ENCODE measurements around the gene XYLB. TPM values are rescaled to one million over a fixed set of nuclear protein-coding genes. Genes with fewer than 3 reads are reported as not detected.

The XYLB gene
- total RNA-seq, 6 donors from 2014 or later = 1.3 to 7.3 (median 4.6) TPM

GRCh38 chr3:38374221-38374620 is 27.6 kb downstream of the XYLB start:
- TF ChIP-seq POLR2A (IDR thresholded peaks at IDR 0.05) (no peak), CTCF (IDR thresholded peaks at IDR 0.05) (no peak), POLR2AphosphoS5 (IDR thresholded peaks at IDR 0.05) (no peak), EP300 (IDR thresholded peaks at IDR 0.05) (no peak)
- H3K9me3 ChIP-seq = no peaks in the 10 kb centered on the region

GRCh38 chr3:38375072-38375471 is 28.5 kb downstream of the XYLB start:
- WGBS, 2 donors = 82 to 92% methylated on average over 6 of the region's 6 CpGs
- no peak for TF ChIP-seq POLR2A (IDR thresholded peaks at IDR 0.05)
- TF ChIP-seq POLR2AphosphoS5 (IDR thresholded peaks at IDR 0.05) = no peak
- TF ChIP-seq CTCF (IDR thresholded peaks at IDR 0.05) = no peak
- TF ChIP-seq EP300 (IDR thresholded peaks at IDR 0.05) = no peak
- H3K9me3 ChIP-seq = no peaks in the 10 kb centered on the region
- no peak overlapping the region for H3K4me3 ChIP-seq
- ATAC-seq (ENCODE audit: low FRiP score in 2 of 2) (no peak), DNase-seq (no peak)
- peaks cover 0 to 19% (median 2%) of the 10 kb centered on the region in 4 donors for H3K36me3 ChIP-seq
- H3K27me3 ChIP-seq = no peaks in the 10 kb centered on the region
- H3K4me1 ChIP-seq = no peaks in the 10 kb centered on the region
- no peak overlapping the region for H3K27ac ChIP-seq

More at GRCh38 chr3:38374221-38374620, 27.6 kb downstream of the XYLB start:
- ATAC-seq (ENCODE audit: low FRiP score in 2 of 2) (no peak), DNase-seq (peak in 1 of 2 donors; percentile 39)
- WGBS, 2 donors = 77 to 93% methylated on average over 9 of the region's 9 CpGs
- no peaks in the 10 kb centered on the region for H3K4me1 ChIP-seq
- no peaks in the 10 kb centered on the region for H3K27me3 ChIP-seq
- H3K27ac ChIP-seq = no peak overlapping the region
- peaks cover 0 to 11% (median 2%) of the 10 kb centered on the region in 4 donors for H3K36me3 ChIP-seq
- no peak overlapping the region for H3K4me3 ChIP-seq

- Histone ChIP-seq H3K27me3 (no peaks in the 10 kb centered on the region), H3K36me3 (peaks cover 0 to 22% (median 2%) of the 10 kb centered on the region in 4 donors), H3K27ac (no peak overlapping the region), H3K4me1 (no peaks in the 10 kb centered on the region), H3K4me3 (no peak overlapping the region), H3K9me3 (no peaks in the 10 kb centered on the region)
- TF ChIP-seq CTCF (IDR thresholded peaks at IDR 0.05) (no peak), POLR2A (IDR thresholded peaks at IDR 0.05) (no peak), POLR2AphosphoS5 (IDR thresholded peaks at IDR 0.05) (no peak), EP300 (IDR thresholded peaks at IDR 0.05) (no peak)
- ATAC-seq (ENCODE audit: low FRiP score in 2 of 2) (peak in 1 of 2 donors; percentile 15), DNase-seq (no peak)
- WGBS, 2 donors = 90 to 91% methylated on average over 3 to 8 of the region's 8 CpGs
Measured at GRCh38 chr3:38375488-38376097, 29.0 kb downstream of the XYLB start.

- H3K36me3 ChIP-seq = peaks cover 0 to 22% (median 2%) of the 10 kb centered on the region in 4 donors
- H3K4me1 ChIP-seq = no peaks in the 10 kb centered on the region
- DNase-seq (no peak), ATAC-seq (ENCODE audit: low FRiP score in 2 of 2) (no peak)
- H3K27ac ChIP-seq = no peak overlapping the region
- WGBS, 2 donors = 92 to 97% methylated on average over 6 to 8 of the region's 8 CpGs
- TF ChIP-seq POLR2A (IDR thresholded peaks at IDR 0.05) (no peak), POLR2AphosphoS5 (IDR thresholded peaks at IDR 0.05) (no peak), CTCF (IDR thresholded peaks at IDR 0.05) (no peak), EP300 (IDR thresholded peaks at IDR 0.05) (no peak)
- H3K27me3 ChIP-seq = no peaks in the 10 kb centered on the region
- H3K4me3 ChIP-seq = no peak overlapping the region
- no peaks in the 10 kb centered on the region for H3K9me3 ChIP-seq
Measured at GRCh38 chr3:38376098-38376816, 29.7 kb downstream of the XYLB start.

All from upper lobe of left lung (tissue), 6 donors.